HG03159 (cell line): ENCODE data around the gene SUGP2.

Source experiments
- ATAC-seq: cut with Tn5 transposase; IDR thresholded peaks from one replicate; pipeline ENCODE4 v1.9.1; 2021; ENCODE audit warnings: mild to moderate bottlenecking, moderate library complexity; ENCODE audit not compliant: unreplicated experiment

The SUGP2 gene

GRCh38 chr19:19059837-19060611 is 26.7 kb upstream of the SUGP2 start:
- ATAC-seq = no peak

GRCh38 chr19:19059018-19059836 is 25.9 kb upstream of the SUGP2 start:
- ATAC-seq = no peak

GRCh38 chr19:19057720-19058119 is 24.4 kb upstream of the SUGP2 start:
- ATAC-seq = no peak

GRCh38 chr19:19057317-19057716 is 24.0 kb upstream of the SUGP2 start:
- no peak for ATAC-seq

- no peak for ATAC-seq
These were observed 23.4 kb upstream of the SUGP2 start for GRCh38 chr19:19056636-19057275.

GRCh38 chr19:19055701-19056100 is 22.4 kb upstream of the SUGP2 start:
- no peak for ATAC-seq

- no peak for ATAC-seq
These were observed 21.7 kb upstream of the SUGP2 start for GRCh38 chr19:19054939-19055440.

- no peak for ATAC-seq
These were observed 21.1 kb upstream of the SUGP2 start for GRCh38 chr19:19054315-19054938.

- ATAC-seq = no peak
These were observed 20.4 kb upstream of the SUGP2 start for GRCh38 chr19:19053508-19054314.

- no peak for ATAC-seq
These were observed 19.6 kb upstream of the SUGP2 start for GRCh38 chr19:19052921-19053320.

GRCh38 chr19:19051478-19052213 is 18.3 kb upstream of the SUGP2 start:
- no peak for ATAC-seq

GRCh38 chr19:19050731-19051130 is 17.4 kb upstream of the SUGP2 start:
- no peak for ATAC-seq

GRCh38 chr19:19050104-19050503 is 16.8 kb upstream of the SUGP2 start:
- ATAC-seq = no peak

- ATAC-seq = no peak
These were observed 16.1 kb upstream of the SUGP2 start for GRCh38 chr19:19049406-19049805.

- ATAC-seq = no peak
These were observed 10.6 kb upstream of the SUGP2 start for GRCh38 chr19:19043881-19044280.

- ATAC-seq = no peak
These were observed 10.2 kb upstream of the SUGP2 start for GRCh38 chr19:19043481-19043880.

GRCh38 chr19:19042732-19043280 is 9.5 kb upstream of the SUGP2 start:
- ATAC-seq = no peak

GRCh38 chr19:19040417-19040816 is 7.1 kb upstream of the SUGP2 start:
- no peak for ATAC-seq

GRCh38 chr19:19039901-19040300 is 6.6 kb upstream of the SUGP2 start:
- no peak for ATAC-seq
